ENCODE measurements around the gene ICAM5. TPM values are rescaled to one million over a fixed set of nuclear protein-coding genes. Genes with fewer than 3 reads are reported as not detected.

ICAM5 gene
- total and polyA plus RNA-seq, 9 of the 15 experiments (the other 6 are each of a cell fraction or from before 2014, with no cell fraction given): 0.10 to 114 (median 13.7) TPM

GRCh38 chr19:10334588-10335351 lies 45.0 kb downstream of the ICAM5 start (continued):
- TF ChIP-seq, protein P1, sequence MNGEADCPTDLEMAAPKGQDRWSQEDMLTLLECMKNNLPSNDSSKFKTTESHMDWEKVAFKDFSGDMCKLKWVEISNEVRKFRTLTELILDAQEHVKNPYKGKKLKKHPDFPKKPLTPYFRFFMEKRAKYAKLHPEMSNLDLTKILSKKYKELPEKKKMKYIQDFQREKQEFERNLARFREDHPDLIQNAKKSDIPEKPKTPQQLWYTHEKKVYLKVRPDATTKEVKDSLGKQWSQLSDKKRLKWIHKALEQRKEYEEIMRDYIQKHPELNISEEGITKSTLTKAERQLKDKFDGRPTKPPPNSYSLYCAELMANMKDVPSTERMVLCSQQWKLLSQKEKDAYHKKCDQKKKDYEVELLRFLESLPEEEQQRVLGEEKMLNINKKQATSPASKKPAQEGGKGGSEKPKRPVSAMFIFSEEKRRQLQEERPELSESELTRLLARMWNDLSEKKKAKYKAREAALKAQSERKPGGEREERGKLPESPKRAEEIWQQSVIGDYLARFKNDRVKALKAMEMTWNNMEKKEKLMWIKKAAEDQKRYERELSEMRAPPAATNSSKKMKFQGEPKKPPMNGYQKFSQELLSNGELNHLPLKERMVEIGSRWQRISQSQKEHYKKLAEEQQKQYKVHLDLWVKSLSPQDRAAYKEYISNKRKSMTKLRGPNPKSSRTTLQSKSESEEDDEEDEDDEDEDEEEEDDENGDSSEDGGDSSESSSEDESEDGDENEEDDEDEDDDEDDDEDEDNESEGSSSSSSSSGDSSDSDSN (IDR thresholded peaks at IDR 0.05; ENCODE audit: borderline replicate concordance in 1 of 2, low read depth in 2 of 2, low read length in 2 of 2): peak in 1 of 2 experiments; percentile 33; a peak in 1 of 4 replicates
- TF ChIP-seq NONO (IDR thresholded peaks at IDR 0.05; ENCODE audit: low read depth in 2 of 2, low read length in 1 of 2) (peak in 1 of 2 experiments; percentile 4; a peak in 1 of 4 replicates), ATF6 (CRISPR knock-in tag; IDR thresholded peaks at IDR 0.05) (no peak), HNRNPUL1 (IDR thresholded peaks at IDR 0.05; ENCODE audit: low read length) (no peak), TOE1 (IDR thresholded peaks at IDR 0.05; ENCODE audit: borderline replicate concordance) (peak; percentile 26; the same call in 1 of the 2 replicates), TOE1 (CRISPR knock-in tag; IDR thresholded peaks at IDR 0.05; ENCODE audit: borderline replicate concordance, low read depth) (no peak), TBP (optimal IDR thresholded peaks at IDR 0.05; ENCODE audit: low read depth, low read length) (peak; percentile 28), NCOA2 (IDR thresholded peaks at IDR 0.05; ENCODE audit: partially characterized antibody in 2 of 2) (no peak), ZNF398 (CRISPR knock-in tag; IDR thresholded peaks at IDR 0.05) (no peak), ZBTB7A (IDR thresholded peaks at IDR 0.05; ENCODE audit: borderline replicate concordance, control insufficient read depth, low read depth, low read length) (peak; percentile 48; the same call in 1 of the 2 replicates), ZNF121 (CRISPR knock-in tag; conservative IDR thresholded peaks at IDR 0.05) (no peak), THAP12 (CRISPR knock-in tag; IDR thresholded peaks at IDR 0.05) (peak; percentile 4; the same call in 1 of the 2 replicates)
- TF ChIP-seq, protein P2, sequence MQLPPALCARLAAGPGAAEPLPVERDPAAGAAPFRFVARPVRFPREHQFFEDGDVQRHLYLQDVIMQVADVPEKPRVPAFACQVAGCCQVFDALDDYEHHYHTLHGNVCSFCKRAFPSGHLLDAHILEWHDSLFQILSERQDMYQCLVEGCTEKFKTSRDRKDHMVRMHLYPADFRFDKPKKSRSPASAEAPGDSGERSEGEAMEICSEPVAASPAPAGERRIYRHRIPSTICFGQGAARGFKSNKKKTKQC (CRISPR knock-in tag; IDR thresholded peaks at IDR 0.05): 0 out of 2 replicates have a peak, but pooled peaks have one; percentile 18
- TF ChIP-seq, protein P3, sequence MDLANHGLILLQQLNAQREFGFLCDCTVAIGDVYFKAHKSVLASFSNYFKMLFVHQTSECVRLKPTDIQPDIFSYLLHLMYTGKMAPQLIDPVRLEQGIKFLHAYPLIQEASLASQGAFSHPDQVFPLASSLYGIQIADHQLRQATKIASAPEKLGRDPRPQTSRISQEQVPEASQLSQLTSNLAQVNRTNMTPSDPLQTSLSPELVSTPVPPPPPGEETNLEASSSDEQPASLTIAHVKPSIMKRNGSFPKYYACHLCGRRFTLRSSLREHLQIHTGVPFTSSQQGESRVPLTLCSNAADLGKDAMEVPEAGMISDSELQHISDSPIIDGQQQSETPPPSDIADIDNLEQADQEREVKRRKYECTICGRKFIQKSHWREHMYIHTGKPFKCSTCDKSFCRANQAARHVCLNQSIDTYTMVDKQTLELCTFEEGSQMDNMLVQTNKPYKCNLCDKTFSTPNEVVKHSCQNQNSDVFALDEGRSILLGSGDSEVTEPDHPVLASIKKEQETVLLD (IDR thresholded peaks at IDR 0.05): 0 out of 2 replicates have a peak, but pooled peaks have one; percentile 29

Data from K562 (cell line).